Neuronal stem cell (in vitro differentiated cells): ENCODE data around the gene SERPINI1.

Experiments
- DNase-seq: peaks from one replicate; pipeline ENCODE4 v3.0.0-alpha.2; 2013; ENCODE audit warnings: low spot score
- H2AFZ ChIP-seq: one replicate; pipeline ENCODE4 v1.6.1; 2013; ENCODE audit warnings: mild to moderate bottlenecking, low read length, inconsistent platforms
- H2AK5ac ChIP-seq: 2 replicates; pipeline ENCODE4 v1.6.1; 2013; ENCODE audit warnings: low read depth, mild to moderate bottlenecking, inconsistent platforms, low read length, moderate library complexity, mixed read lengths
- H2BK120ac ChIP-seq: 2 replicates; pipeline ENCODE4 v1.6.1; 2013; ENCODE audit warnings: low read depth, mild to moderate bottlenecking, inconsistent platforms, low read length, moderate library complexity, mixed read lengths
- H2BK12ac ChIP-seq: one replicate; pipeline ENCODE4 v1.6.1; 2013; ENCODE audit warnings: low read length, inconsistent platforms
- H2BK15ac ChIP-seq: 2 replicates; pipeline ENCODE4 v1.6.1; 2013; ENCODE audit warnings: mild to moderate bottlenecking, low read length, inconsistent platforms, mixed read lengths
- H2BK5ac ChIP-seq: one replicate; pipeline ENCODE4 v1.6.1; 2013; ENCODE audit warnings: inconsistent platforms, mild to moderate bottlenecking, low read length, moderate library complexity
- H3K14ac ChIP-seq: one replicate; pipeline ENCODE4 v1.6.1; 2013; ENCODE audit warnings: low read length, inconsistent platforms
- H3K18ac ChIP-seq: 2 replicates; pipeline ENCODE4 v1.6.1; 2013; ENCODE audit warnings: low read length, inconsistent platforms
- H3K23ac ChIP-seq: 2 replicates; pipeline ENCODE4 v1.6.1; 2013; ENCODE audit warnings: low read depth, mild to moderate bottlenecking, mixed read lengths, low read length, inconsistent platforms; ENCODE audit not compliant: poor library complexity
- H3K27ac ChIP-seq: replicated peaks from 3 replicates; pipeline ENCODE4 v1.5.1; 2013; ENCODE audit warnings: low read length, inconsistent platforms
- H3K27me3 ChIP-seq, 3 experiments: 2 replicates each; pipeline ENCODE4 v1.6.1; 2013; ENCODE audit warnings: low read length in 3 of 3, mild to moderate bottlenecking in 2 of 3, inconsistent platforms in 1 of 3, low read depth in 1 of 3, mixed read lengths in 1 of 3, moderate library complexity in 1 of 3; ENCODE audit not compliant: control insufficient read depth in 3 of 3, insufficient read depth in 3 of 3
- H3K36me3 ChIP-seq, 2 donors: replicated peaks in 1 of 2; 2 replicates each; pipeline ENCODE4 v1.6.1; 2013; ENCODE audit warnings: low read length in 2 of 2; ENCODE audit not compliant: control insufficient read depth in 2 of 2, insufficient read depth in 2 of 2
- H3K4ac ChIP-seq: 2 replicates; pipeline ENCODE4 v1.6.1; 2013; ENCODE audit warnings: inconsistent platforms, mild to moderate bottlenecking, low read length, moderate library complexity
- H3K4me1 ChIP-seq, 2 donors: 1 replicate in 1 of 2; 2 replicates in 1 of 2; pipeline ENCODE4 v1.6.1; 2013; ENCODE audit warnings: low read length in 2 of 2, low read depth in 1 of 2; ENCODE audit not compliant: control insufficient read depth in 2 of 2, insufficient read depth in 1 of 2
- H3K4me2 ChIP-seq: one replicate; pipeline ENCODE4 v1.6.1; 2013; ENCODE audit warnings: mild to moderate bottlenecking, low read length, inconsistent platforms; ENCODE audit not compliant: insufficient read depth, poor library complexity, severe bottlenecking
- H3K4me3 ChIP-seq, 2 donors: 2 replicates each; pipeline ENCODE4 v1.5.1; 2013; ENCODE audit warnings: low read length in 2 of 2, mild to moderate bottlenecking in 2 of 2, inconsistent platforms in 1 of 2, moderate library complexity in 1 of 2
- H3K79me1 ChIP-seq: one replicate; pipeline ENCODE4 v1.6.1; 2013; ENCODE audit warnings: low read depth, mild to moderate bottlenecking, inconsistent platforms, low read length, moderate library complexity
- H3K9ac ChIP-seq: one replicate; pipeline ENCODE4 v1.6.1; 2013; ENCODE audit warnings: mild to moderate bottlenecking, low read depth, low read length, inconsistent platforms; ENCODE audit not compliant: poor library complexity
- H3K9me3 ChIP-seq, 2 donors: replicated peaks in 1 of 2; 2 replicates each; pipeline versions ENCODE3 to v1.6.1; 2013; ENCODE audit warnings: low read length in 2 of 2, mild to moderate bottlenecking in 2 of 2, inconsistent platforms in 1 of 2, low read depth in 1 of 2, mixed read lengths in 1 of 2, moderate library complexity in 1 of 2; ENCODE audit not compliant: control insufficient read depth in 2 of 2, insufficient read depth in 1 of 2
- H4K8ac ChIP-seq: one replicate; pipeline ENCODE4 v1.6.1; 2013; ENCODE audit warnings: low read depth, mild to moderate bottlenecking, inconsistent platforms, low read length, moderate library complexity
- H4K91ac ChIP-seq: one replicate; pipeline ENCODE4 v1.6.1; 2013; ENCODE audit warnings: low read length, low read depth, mild to moderate bottlenecking, inconsistent platforms; ENCODE audit not compliant: poor library complexity
- WGBS, 2 donors: extraction: QIAGEN DNeasy Blood & Tissue Kit; methylation state at CpG; one replicate each; pipeline ENCODE4 v1.1.7; 2013; ENCODE audit warnings: missing lambda C conversion rate in 2 of 2, mixed read lengths in 1 of 2; ENCODE audit not compliant: insufficient read length in 2 of 2, insufficient replicate concordance in 1 of 2; ENCODE audit errors: extremely low coverage in 2 of 2; 5-methylcytosine and 5-hydroxymethylcytosine counted together

SERPINI1 gene

DNA sequence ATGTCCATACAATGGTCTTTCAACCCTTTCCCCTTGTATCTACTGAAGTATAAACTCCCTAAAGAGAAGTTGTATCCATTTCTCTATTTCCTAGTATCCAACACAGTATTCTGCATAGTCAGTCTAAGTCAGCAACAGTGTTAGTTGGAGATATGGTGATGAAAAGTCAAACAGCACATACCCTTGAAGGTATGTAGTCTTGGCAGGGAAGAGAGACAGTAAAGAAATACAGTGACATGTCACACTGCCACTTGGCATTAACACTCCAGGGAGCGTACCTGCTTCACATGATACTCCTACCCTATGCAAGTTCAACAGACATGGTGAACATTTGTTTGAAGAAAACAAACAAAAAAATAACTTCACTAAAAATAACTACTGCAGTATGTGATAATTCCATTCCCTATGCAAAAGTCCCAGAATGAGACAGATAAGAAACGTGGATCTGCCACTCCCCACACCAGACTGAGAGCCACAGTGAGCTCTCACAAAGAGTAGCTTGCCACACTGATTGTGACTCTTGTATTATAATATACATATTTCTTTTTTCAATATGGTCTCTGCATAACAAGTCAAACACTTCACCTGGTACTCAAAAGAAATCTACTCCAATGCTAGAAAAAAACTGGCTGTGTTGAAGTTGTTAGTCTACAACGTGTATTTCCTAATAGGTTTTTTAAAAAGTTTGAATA, 6.7 kb upstream of the SERPINI1 start:
- no peak overlapping the region for H2AK5ac ChIP-seq
- no peak overlapping the region for H3K4me2 ChIP-seq
- no CpG with 5 or more reads among the region's 3 CpGs for WGBS, 2 donors
- H4K91ac ChIP-seq: no peak overlapping the region
- no peak overlapping the region for H3K18ac ChIP-seq
- no peak overlapping the region for H3K23ac ChIP-seq
- no peak overlapping the region for H3K27ac ChIP-seq
- no peak overlapping the region for H2BK15ac ChIP-seq
- DNase-seq: no peak
- no peak overlapping the region for H2BK12ac ChIP-seq
- H3K14ac ChIP-seq: no peak overlapping the region
- no peak overlapping the region for H3K9ac ChIP-seq
- H2BK5ac ChIP-seq: no peak overlapping the region
- H3K9me3 ChIP-seq: no peaks in the 10 kb centered on the region
- peaks cover 0 to 5% of the 10 kb centered on the region in 2 donors for H3K36me3 ChIP-seq
- no peaks in the 10 kb centered on the region for H3K27me3 ChIP-seq
- H4K8ac ChIP-seq: no peak overlapping the region
- no peak overlapping the region for H2AFZ ChIP-seq
- no peak overlapping the region for H2BK120ac ChIP-seq
- no peaks in the 10 kb centered on the region for H3K4me1 ChIP-seq
- H3K79me1 ChIP-seq: peaks cover 2% of the 10 kb centered on the region
- H3K4me3 ChIP-seq: no peak overlapping the region
- no peak overlapping the region for H3K4ac ChIP-seq

DNA sequence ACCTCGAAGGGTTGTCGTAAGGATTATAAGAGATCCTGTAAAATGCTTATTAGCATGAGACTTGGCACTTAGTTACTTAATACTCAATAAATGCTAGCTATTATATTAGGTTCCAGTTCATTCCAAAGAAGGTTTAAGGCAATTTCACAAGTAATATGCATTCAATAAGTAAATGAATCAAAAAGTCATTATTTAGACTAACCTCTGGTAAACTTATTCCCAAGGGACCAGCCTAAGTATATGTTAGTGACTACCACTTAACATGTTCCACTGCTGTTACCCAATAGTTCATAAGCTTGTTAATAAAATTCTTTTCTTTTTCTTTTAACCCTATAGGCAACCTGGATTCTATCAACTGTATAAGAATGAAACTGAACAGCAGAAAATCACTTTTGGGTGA, 5.9 kb upstream of the SERPINI1 start:
- Histone ChIP-seq H3K4me1 (peaks cover 0 to 2% of the 10 kb centered on the region in 2 donors), H3K79me1 (peaks cover 2% of the 10 kb centered on the region), H3K14ac (no peak overlapping the region), H4K91ac (no peak overlapping the region), H3K4me3 (no peak overlapping the region), H3K4ac (no peak overlapping the region), H2BK5ac (no peak overlapping the region), H4K8ac (no peak overlapping the region), H2AFZ (no peak overlapping the region), H3K4me2 (no peak overlapping the region), H3K27ac (no peak overlapping the region), H3K18ac (no peak overlapping the region), H2BK12ac (no peak overlapping the region), H3K23ac (no peak overlapping the region), H3K36me3 (peaks cover 0 to 5% of the 10 kb centered on the region in 2 donors), H3K9ac (no peak overlapping the region), H2BK15ac (no peak overlapping the region), H3K9me3 (no peaks in the 10 kb centered on the region), H2AK5ac (no peak overlapping the region), H2BK120ac (no peak overlapping the region), H3K27me3 (no peaks in the 10 kb centered on the region)
- no CpG with 5 or more reads among the region's 2 CpGs for WGBS, 2 donors
- DNase-seq: no peak

DNA sequence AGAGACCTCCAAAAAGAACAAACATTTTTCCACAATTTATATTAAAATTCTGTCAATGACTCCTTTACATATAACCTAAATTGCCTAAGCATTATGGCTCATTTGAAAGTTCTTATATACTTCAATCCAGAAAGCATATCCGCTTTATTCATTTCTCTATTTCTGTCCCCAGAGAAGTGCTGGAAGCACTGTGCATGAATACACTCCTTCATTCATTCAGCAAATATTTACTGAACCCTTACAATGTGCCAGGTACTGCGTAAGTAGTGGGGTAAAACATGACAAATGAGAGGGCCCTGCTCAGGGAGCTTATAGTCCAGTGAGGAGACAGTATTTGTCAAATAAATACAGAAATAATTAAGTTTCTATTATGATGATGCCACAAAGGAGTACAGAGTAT, 4.1 kb upstream of the SERPINI1 start:
- H3K4me3 ChIP-seq: no peak overlapping the region

DNA sequence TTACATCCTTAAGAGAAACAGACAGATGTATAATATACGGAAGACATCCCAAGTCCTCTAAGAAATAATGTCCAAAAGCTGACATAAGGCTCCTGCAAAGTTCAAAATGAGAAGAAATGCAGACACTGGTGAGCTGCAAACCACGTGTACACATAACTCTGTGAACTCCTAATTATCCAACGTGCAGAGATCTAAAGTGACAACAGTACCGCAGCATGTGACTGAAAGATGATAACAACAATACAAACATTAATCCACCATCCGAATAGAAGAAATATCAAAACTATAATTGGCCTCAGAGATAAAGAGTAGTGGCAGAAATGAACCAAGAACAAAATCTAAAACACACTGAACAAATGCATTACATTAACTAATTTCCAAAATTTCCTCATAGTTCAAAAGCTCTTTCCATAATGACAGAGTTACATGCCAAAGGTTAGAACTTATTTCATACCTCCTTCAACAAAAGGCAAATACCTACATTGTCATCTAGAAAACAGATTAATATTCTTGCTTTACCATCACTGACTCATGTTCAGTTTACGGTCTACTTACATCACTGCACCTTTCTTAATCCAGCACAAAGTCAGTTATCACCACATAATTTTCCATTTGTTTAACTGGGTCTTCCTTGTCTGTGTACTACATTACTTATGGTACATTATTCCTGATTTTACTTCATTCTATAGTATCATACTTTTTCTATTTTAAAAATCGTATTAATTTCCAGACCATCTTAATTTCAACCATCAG, 3.0 kb upstream of the SERPINI1 start:
- Histone ChIP-seq H3K36me3 (peaks cover 0 to 5% of the 10 kb centered on the region in 2 donors), H3K79me1 (no peaks in the 10 kb centered on the region), H2BK5ac (no peak overlapping the region), H3K4ac (no peak overlapping the region), H4K8ac (no peak overlapping the region), H3K18ac (no peak overlapping the region), H3K23ac (no peak overlapping the region), H2BK12ac (no peak overlapping the region), H3K4me2 (no peak overlapping the region), H3K9me3 (no peaks in the 10 kb centered on the region), H4K91ac (no peak overlapping the region), H2AFZ (no peak overlapping the region), H2AK5ac (no peak overlapping the region), H3K9ac (no peak overlapping the region), H3K27me3 (no peaks in the 10 kb centered on the region), H3K27ac (no peak overlapping the region), H2BK120ac (no peak overlapping the region), H3K14ac (no peak overlapping the region), H2BK15ac (no peak overlapping the region), H3K4me1 (peaks cover 2% of the 10 kb centered on the region in 2 donors), H3K4me3 (no peak overlapping the region)
- DNase-seq: no peak
- WGBS, 2 donors: 100% methylated on average over 1 of the region's 7 CpGs; no CpG with 5 or more reads in 1 of the 2 donors

More for the DNA sequence above, 4.1 kb upstream of the SERPINI1 start:
- Histone ChIP-seq H3K9me3 (no peaks in the 10 kb centered on the region), H3K36me3 (peaks cover 0 to 5% of the 10 kb centered on the region in 2 donors), H3K27ac (no peak overlapping the region), H3K9ac (no peak overlapping the region), H2BK15ac (no peak overlapping the region), H2BK12ac (no peak overlapping the region), H2AFZ (no peak overlapping the region), H3K23ac (no peak overlapping the region), H3K79me1 (peaks cover 2% of the 10 kb centered on the region), H3K18ac (no peak overlapping the region), H4K8ac (no peak overlapping the region), H3K4me2 (no peak overlapping the region), H3K27me3 (no peaks in the 10 kb centered on the region), H3K14ac (no peak overlapping the region), H3K4me1 (peaks cover 2% of the 10 kb centered on the region in 2 donors), H2AK5ac (no peak overlapping the region), H2BK120ac (no peak overlapping the region), H3K4ac (no peak overlapping the region), H2BK5ac (no peak overlapping the region), H4K91ac (no peak overlapping the region)
- WGBS, 2 donors: no CpG with 5 or more reads among the region's 2 CpGs
- DNase-seq: no peak
